HCT116 (cell line): ENCODE results near the gene DGKG. TPM values are rescaled to one million over a fixed set of nuclear protein-coding genes. Genes with fewer than 3 reads are reported as not detected.

ENCODE experiments used
- ATAC-seq: fragments of 200-7000 bp; cut with Tn5 transposase; 2 replicates; pipeline ENCODE4 v1.9.1; 2020; ENCODE audit warnings: mild to moderate bottlenecking, moderate library complexity
- BruUV-seq: library from RNA; stranded (reverse); fragments of 400-500 nt; replicated peaks from 2 replicates; lab custom pipeline; 2021; lab: Mats Ljungman, UMichigan
- CTCF ChIA-PET: fragments of 300-600 bp; sonication (Branson Sonifier 250); formaldehyde crosslinking; loops from one replicate; lab custom pipeline; 2021; ENCODE audit warnings: antibody characterized with exemption; lab: Charles Lee
- POLR2A ChIA-PET: fragments of 300-600, 350-600 bp; sonication (Branson Sonifier 250); formaldehyde crosslinking; loops from one replicate; lab custom pipeline; 2021; ENCODE audit warnings: antibody characterized with exemption; lab: Charles Lee
- RAD21 ChIA-PET, 2 experiments: fragments of 300-600 bp; sonication (Branson Sonifier 250); formaldehyde crosslinking; loops; one replicate each; lab custom pipeline; 2023; ENCODE audit warnings: low total read pairs in 2 of 2; ENCODE audit not compliant: uncharacterized antibody in 2 of 2, unreplicated experiment in 2 of 2, low non-redundant PET in 1 of 2; lab: Charles Lee
- DNase-seq: peaks from one replicate; pipeline ENCODE4 v3.0.0-alpha.2; 2010; ENCODE audit warnings: low read depth, low spot score
- H2AFZ ChIP-seq: fragments of 200-600 bp; shearing (Covaris generic), sonication (generic); 2 replicates; pipeline ENCODE4 v1.6.1; 2017; ENCODE audit warnings: low read depth, mixed run types, mixed read lengths, antibody characterized with exemption, low read length; ENCODE audit not compliant: poor library complexity, severe bottlenecking
- H3K27ac ChIP-seq: 2 replicates; pipeline ENCODE4 v1.5.1; 2012; ENCODE audit warnings: low read depth, low read length
- H3K27me3 ChIP-seq: fragments of 200-600 bp; sonication (generic); 2 replicates; pipeline ENCODE4 v1.6.1; 2016; ENCODE audit warnings: mixed run types, low read length, mixed read lengths; ENCODE audit not compliant: insufficient read depth
- H3K36me3 ChIP-seq, 2 experiments: fragments of 200-500 bp in 1 of 2; fragments of 200-600 bp in 1 of 2; sonication (Bioruptor generic) in 1 of 2; sonication (generic) in 1 of 2; 2 replicates each; pipeline versions ENCODE4 v1.5.1 to v1.6.1; 2014 to 2016; ENCODE audit warnings: low read length in 2 of 2, inconsistent platforms in 1 of 2, mixed read lengths in 1 of 2, mixed run types in 1 of 2; ENCODE audit not compliant: insufficient read depth in 2 of 2, control insufficient read depth in 1 of 2
- H3K4me1 ChIP-seq, 2 experiments: fragments of 200-600 bp in 1 of 2; sonication (generic) in 1 of 2; 2 replicates each; pipeline versions ENCODE4 v1.5.1 to v1.6.1; 2012 to 2017; ENCODE audit warnings: low read length in 2 of 2, inconsistent platforms in 1 of 2, mild to moderate bottlenecking in 1 of 2, mixed read lengths in 1 of 2, mixed run types in 1 of 2, moderate library complexity in 1 of 2; ENCODE audit not compliant: insufficient read depth in 2 of 2, control insufficient read depth in 1 of 2
- H3K4me2 ChIP-seq: fragments of 200-600 bp; sonication (generic); 2 replicates; pipeline ENCODE4 v1.6.1; 2017; ENCODE audit warnings: mixed run types, low read length, mixed read lengths
- H3K4me3 ChIP-seq, 2 experiments: fragments of 200-600 bp in 1 of 2; sonication (generic) in 1 of 2; replicated peaks in 1 of 2; 2 replicates each; pipeline ENCODE4 v1.5.1; 2011 to 2016; ENCODE audit warnings: low read length in 2 of 2, control low read depth in 1 of 2, low read depth in 1 of 2, mild to moderate bottlenecking in 1 of 2, mixed read lengths in 1 of 2, mixed run types in 1 of 2
- H3K79me2 ChIP-seq: fragments of 200-600 bp; sonication (generic); 2 replicates; pipeline ENCODE4 v1.6.1; 2017; ENCODE audit warnings: mild to moderate bottlenecking, mixed run types, low read length, moderate library complexity, mixed read lengths; ENCODE audit not compliant: insufficient read depth
- H3K9ac ChIP-seq: fragments of 200-600 bp; sonication (generic); 2 replicates; pipeline ENCODE4 v1.6.1; 2016; ENCODE audit warnings: low read length, mixed read lengths
- H3K9me2 ChIP-seq: fragments of 200-600 bp; sonication (generic), shearing (Covaris generic); 2 replicates; pipeline ENCODE4 v1.6.1; 2017; ENCODE audit warnings: mixed run types, mild to moderate bottlenecking, moderate library complexity; ENCODE audit not compliant: insufficient read depth
- H3K9me3 ChIP-seq, 2 experiments: fragments of 200-500 bp in 1 of 2; fragments of 200-600 bp in 1 of 2; sonication (Bioruptor generic) in 1 of 2; sonication (generic) in 1 of 2; 2 replicates each; pipeline ENCODE4 v1.6.1; 2014 to 2017; ENCODE audit warnings: low read length in 2 of 2, mixed read lengths in 2 of 2, inconsistent platforms in 1 of 2, low read depth in 1 of 2, mild to moderate bottlenecking in 1 of 2, mixed run types in 1 of 2, moderate library complexity in 1 of 2; ENCODE audit not compliant: control insufficient read depth in 1 of 2, insufficient read depth in 1 of 2
- H4K20me1 ChIP-seq: fragments of 200-600 bp; sonication (generic), shearing (Covaris generic); 2 replicates; pipeline ENCODE4 v1.6.1; 2017; ENCODE audit warnings: mixed run types, mild to moderate bottlenecking, moderate library complexity; ENCODE audit not compliant: insufficient read depth
- CBX3 ChIP-seq: IDR thresholded peaks from 2 replicates; pipeline ENCODE4 v1.6.1; 2012; ENCODE audit warnings: low read depth
- CTCF ChIP-seq, 3 experiments: fragments of 200-600 bp in 1 of 3; sonication (generic) in 1 of 3; IDR thresholded peaks in 2 of 3; conservative IDR thresholded peaks in 1 of 3; 2 replicates each; pipeline ENCODE4 v1.5.1; 2012 to 2017; ENCODE audit warnings: low read depth in 2 of 3, low read length in 2 of 3, antibody characterized with exemption in 1 of 3, borderline replicate concordance in 1 of 3, control low read depth in 1 of 3, mild to moderate bottlenecking in 1 of 3, mixed read lengths in 1 of 3, mixed run types in 1 of 3, moderate library complexity in 1 of 3; ENCODE audit not compliant: insufficient read depth in 1 of 3
- POLR2A ChIP-seq: IDR thresholded peaks from 2 replicates; pipeline ENCODE4 v1.7.0; 2011; ENCODE audit warnings: borderline replicate concordance; ENCODE audit not compliant: insufficient read depth, insufficient read length; ENCODE audit errors: extremely low read depth
- REST ChIP-seq: IDR thresholded peaks from 2 replicates; pipeline ENCODE4 v1.6.1; 2012; ENCODE audit warnings: low read depth
- SIN3A ChIP-seq: IDR thresholded peaks from 2 replicates; pipeline ENCODE4 v1.6.1; 2012; ENCODE audit warnings: low read depth
- intact Hi-C: fragments of 100-400 bp; cut with micrococcal nuclease; formaldehyde crosslinking; loops from 2 replicates; pipeline ENCODE4 v1.10.0; 2022
- total RNA-seq: library from RNA; stranded (reverse); gene quantifications from one replicate; pipeline ENCODE4 v1.2.1, GENCODE V29; 2021; ENCODE audit not compliant: unreplicated experiment

The DGKG gene
- total RNA-seq, 1 experiment from 2014 or later: 4.8 TPM

- no peak for TF ChIP-seq SIN3A
- no peak for TF ChIP-seq CBX3
- no peak for TF ChIP-seq REST
Measured at GRCh38 chr3:186207515-186207914, 154.5 kb downstream of the DGKG start (continued).

- no peak overlapping the region for H3K4me3 ChIP-seq
- no peak for TF ChIP-seq CTCF (IDR thresholded peaks at IDR 0.05 in 2 of 3, conservative IDR thresholded peaks at IDR 0.05 in 1 of 3; ENCODE audit: borderline replicate concordance in 1 of 3, insufficient read depth in 1 of 3, low read depth in 2 of 3, low read length in 2 of 3)
- TF ChIP-seq POLR2A: no peak
- no peak overlapping the region for H3K9ac ChIP-seq
- H3K4me2 ChIP-seq: no peak overlapping the region
- BruUV-seq: no TSS peak
- no peaks in the 10 kb centered on the region for H3K36me3 ChIP-seq
- no peaks in the 10 kb centered on the region for H3K27me3 ChIP-seq
- H3K4me1 ChIP-seq: no peaks in the 10 kb centered on the region
- ChIA-PET RAD21 (no interaction called here), POLR2A (no interaction called here), CTCF (no interaction called here)
- no peaks in the 10 kb centered on the region for H3K79me2 ChIP-seq
- DNase-seq (no peak), ATAC-seq (no peak)
- no peaks in the 10 kb centered on the region for H3K9me3 ChIP-seq
- intact Hi-C loops: no loop called here
- H2AFZ ChIP-seq: no peak overlapping the region
- H4K20me1 ChIP-seq: no peaks in the 10 kb centered on the region
- no peaks in the 10 kb centered on the region for H3K9me2 ChIP-seq
- no peak overlapping the region for H3K27ac ChIP-seq
Measured at GRCh38 chr3:186200726-186201125, 161.3 kb downstream of the DGKG start.
